HG03095 (cell line): ENCODE data around the gene ANK3.

Experiments used
- ATAC-seq: cut with Tn5 transposase; IDR thresholded peaks from one replicate; pipeline ENCODE4 v1.9.1; 2021; ENCODE audit warnings: moderate library complexity; ENCODE audit not compliant: unreplicated experiment

Gene ANK3

GRCh38 chr10:60414111-60414510, 24.4 kb upstream of the ANK3 start:
- ATAC-seq = no peak

GRCh38 chr10:60413306-60414012, 23.8 kb upstream of the ANK3 start:
- ATAC-seq = no peak

GRCh38 chr10:60410970-60411369, 21.3 kb upstream of the ANK3 start:
- no peak for ATAC-seq

GRCh38 chr10:60409202-60409601, 19.5 kb upstream of the ANK3 start:
- ATAC-seq = no peak

GRCh38 chr10:60406182-60406581, 16.5 kb upstream of the ANK3 start:
- no peak for ATAC-seq

- no peak for ATAC-seq
Observed at GRCh38 chr10:60405172-60405571, 15.5 kb upstream of the ANK3 start.

- ATAC-seq = no peak
Observed at GRCh38 chr10:60403168-60403873, 13.6 kb upstream of the ANK3 start.

GRCh38 chr10:60400366-60400765, 10.7 kb upstream of the ANK3 start:
- no peak for ATAC-seq

- no peak for ATAC-seq
Observed at GRCh38 chr10:60399328-60399727, 9.7 kb upstream of the ANK3 start.

- no peak for ATAC-seq
Observed at GRCh38 chr10:60397792-60398191, 8.1 kb upstream of the ANK3 start.

GRCh38 chr10:60396766-60397165, 7.1 kb upstream of the ANK3 start:
- no peak for ATAC-seq

GRCh38 chr10:60395711-60396110, 6.0 kb upstream of the ANK3 start:
- ATAC-seq = no peak

GRCh38 chr10:60394446-60394845, 4.8 kb upstream of the ANK3 start:
- ATAC-seq = no peak

GRCh38 chr10:60390224-60390626, 550 bp upstream of the ANK3 start:
- ATAC-seq = no peak

- ATAC-seq = no peak
Observed at GRCh38 chr10:60388709-60389301, 870 bp downstream of the ANK3 start.

GRCh38 chr10:60388116-60388625, 1.5 kb downstream of the ANK3 start:
- no peak for ATAC-seq

GRCh38 chr10:60387531-60387930, 2.1 kb downstream of the ANK3 start:
- no peak for ATAC-seq

- ATAC-seq = no peak
Observed at GRCh38 chr10:60385399-60385738, 4.3 kb downstream of the ANK3 start.

GRCh38 chr10:60384708-60385398, 4.8 kb downstream of the ANK3 start:
- no peak for ATAC-seq

GRCh38 chr10:60384011-60384410, 5.7 kb downstream of the ANK3 start:
- no peak for ATAC-seq

- no peak for ATAC-seq
Observed at GRCh38 chr10:60382946-60383681, 6.6 kb downstream of the ANK3 start.
